GM12892 (cell line): ENCODE measurements around the gene PCSK7.

Experiments
- POLR2A ChIP-seq: IDR thresholded peaks from 2 replicates; pipeline ENCODE4 v1.6.1; 2011; ENCODE audit warnings: low read depth, low read length, control low read depth
- POLR2AphosphoS5 ChIP-seq: IDR thresholded peaks from 2 replicates; pipeline ENCODE4 v1.6.1; 2011; ENCODE audit warnings: low read depth, low read length, control low read depth

GRCh38 chr11:117219001-117219400 lies 12.9 kb downstream of the PCSK7 start:
- TF ChIP-seq POLR2AphosphoS5 (no peak), POLR2A (no peak)
